OCI-LY3 (cell line): ENCODE data around the gene SATB2.

ENCODE experiments used
- CTCF ChIP-seq: fragments of 200-600, 300-600 bp; sonication (generic); IDR thresholded peaks from 2 replicates; pipeline ENCODE4 v1.5.1; 2014; ENCODE audit warnings: antibody characterized with exemption, low read length, low read depth
- EZH2phosphoT487 ChIP-seq: fragments of 200-600 bp; shearing (Covaris generic); IDR thresholded peaks from 2 replicates; pipeline ENCODE4 v1.6.1; 2018; ENCODE audit warnings: antibody characterized with exemption, mixed run types, low read depth

DNA sequence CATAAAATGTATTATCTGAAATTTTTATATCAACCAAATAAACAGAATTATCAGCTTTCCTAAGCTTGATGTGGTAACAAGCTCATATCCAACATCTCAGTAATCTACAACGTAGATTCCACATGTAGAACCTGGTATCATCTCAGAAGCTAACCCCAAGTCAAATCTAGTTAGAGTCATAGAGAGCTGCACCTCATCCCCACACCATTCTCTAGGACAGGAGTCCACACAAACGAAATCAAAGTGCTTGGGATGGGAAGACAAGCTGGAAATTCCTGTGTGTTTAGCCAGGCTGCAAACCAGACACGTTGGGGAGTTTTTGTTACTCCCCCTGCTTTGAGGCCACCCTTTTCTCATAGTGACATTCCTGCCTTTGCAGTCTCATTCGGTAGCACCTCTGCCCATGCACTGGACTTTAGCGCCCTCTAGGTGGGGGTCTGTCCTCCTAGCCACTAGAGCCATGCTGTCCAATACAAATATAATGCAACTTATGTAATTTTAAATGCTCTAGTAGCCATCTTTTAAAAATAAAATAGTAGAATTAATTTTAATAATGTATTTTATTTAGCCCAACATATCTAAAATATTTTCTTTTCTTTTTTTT is 28.1 kb upstream of the SATB2 start:
- peak; percentile 75 for TF ChIP-seq CTCF
- no peak for TF ChIP-seq EZH2phosphoT487
